Measurements from ENCODE around the gene MECP2. TPM values are rescaled to one million over a fixed set of nuclear protein-coding genes. Genes with fewer than 3 reads are reported as not detected.

MECP2 gene
- total RNA-seq, 1 donor from 2014 or later, result 65.7 TPM

DNA sequence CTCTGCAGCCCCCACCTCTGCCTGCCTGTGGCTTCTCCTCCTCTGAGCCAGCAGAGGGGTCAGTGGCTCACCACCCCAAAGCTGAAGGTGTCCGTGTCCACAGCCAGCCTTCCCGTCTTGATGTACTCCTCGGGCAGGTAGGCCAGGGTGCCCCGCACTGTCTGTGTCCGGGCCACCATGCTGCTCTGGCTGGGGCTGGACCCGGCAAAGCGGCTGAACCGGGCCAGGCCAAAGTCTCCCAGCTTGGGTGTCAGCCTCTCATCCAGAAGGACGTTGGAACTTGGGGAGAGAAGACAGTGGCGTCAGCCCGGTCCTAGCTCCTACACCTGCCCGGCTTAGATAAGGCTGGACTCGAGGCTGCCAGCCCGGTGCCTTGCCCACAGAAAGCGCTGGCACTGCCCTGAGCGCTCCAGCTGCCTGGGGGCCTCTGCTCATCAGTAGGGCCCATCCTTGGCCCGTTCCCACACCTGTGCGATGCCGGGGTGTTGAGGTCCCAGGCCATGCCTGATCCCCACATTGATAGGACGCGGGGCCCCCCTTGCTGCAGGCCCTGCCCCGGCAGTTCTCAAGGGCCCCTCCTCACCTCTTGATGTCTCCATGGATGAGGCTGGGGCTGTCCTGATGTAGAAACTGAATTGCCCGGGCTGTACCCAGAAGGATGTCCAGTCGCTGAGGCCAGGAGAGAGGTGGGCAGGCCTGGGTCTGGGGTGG, 81.0 kb downstream of the MECP2 start:
- no peaks in the 10 kb centered on the region for H3K27me3 ChIP-seq
- H3K4me3 ChIP-seq, result no peak overlapping the region
- DNase-seq (ENCODE audit: low spot score in 2 of 2), result no peak
- no peaks in the 10 kb centered on the region for H3K9me3 ChIP-seq
- no peaks in the 10 kb centered on the region for H3K4me1 ChIP-seq
- TF ChIP-seq CTCF (IDR thresholded peaks at IDR 0.05), result no peak
- H3K36me3 ChIP-seq, result peaks cover 11 to 15% of the 10 kb centered on the region in 2 donors
- intact Hi-C loops (cut with DNase I), result no loop called here
- no peak overlapping the region for H3K27ac ChIP-seq

- H3K27me3 ChIP-seq, result no peaks in the 10 kb centered on the region
- no peak overlapping the region for H3K27ac ChIP-seq
- intact Hi-C loops (cut with DNase I), result loop anchor here (2.0 kb wide), 1 partner anchor 35 kb away; no protein-coding TSS in a partner anchor
- DNase-seq (ENCODE audit: low spot score in 2 of 2), result no peak
- TF ChIP-seq CTCF (IDR thresholded peaks at IDR 0.05), result no peak
- H3K36me3 ChIP-seq, result peaks cover 12 to 15% of the 10 kb centered on the region in 2 donors
- H3K4me1 ChIP-seq, result no peaks in the 10 kb centered on the region
- H3K9me3 ChIP-seq, result no peaks in the 10 kb centered on the region
- no peak overlapping the region for H3K4me3 ChIP-seq
Observed at GRCh38 chrX:154015581-154016264, 81.8 kb downstream of the MECP2 start.

- DNase-seq (ENCODE audit: low spot score in 2 of 2), result no peak
Observed at GRCh38 chrX:154014429-154015380, 82.8 kb downstream of the MECP2 start.

DNA sequence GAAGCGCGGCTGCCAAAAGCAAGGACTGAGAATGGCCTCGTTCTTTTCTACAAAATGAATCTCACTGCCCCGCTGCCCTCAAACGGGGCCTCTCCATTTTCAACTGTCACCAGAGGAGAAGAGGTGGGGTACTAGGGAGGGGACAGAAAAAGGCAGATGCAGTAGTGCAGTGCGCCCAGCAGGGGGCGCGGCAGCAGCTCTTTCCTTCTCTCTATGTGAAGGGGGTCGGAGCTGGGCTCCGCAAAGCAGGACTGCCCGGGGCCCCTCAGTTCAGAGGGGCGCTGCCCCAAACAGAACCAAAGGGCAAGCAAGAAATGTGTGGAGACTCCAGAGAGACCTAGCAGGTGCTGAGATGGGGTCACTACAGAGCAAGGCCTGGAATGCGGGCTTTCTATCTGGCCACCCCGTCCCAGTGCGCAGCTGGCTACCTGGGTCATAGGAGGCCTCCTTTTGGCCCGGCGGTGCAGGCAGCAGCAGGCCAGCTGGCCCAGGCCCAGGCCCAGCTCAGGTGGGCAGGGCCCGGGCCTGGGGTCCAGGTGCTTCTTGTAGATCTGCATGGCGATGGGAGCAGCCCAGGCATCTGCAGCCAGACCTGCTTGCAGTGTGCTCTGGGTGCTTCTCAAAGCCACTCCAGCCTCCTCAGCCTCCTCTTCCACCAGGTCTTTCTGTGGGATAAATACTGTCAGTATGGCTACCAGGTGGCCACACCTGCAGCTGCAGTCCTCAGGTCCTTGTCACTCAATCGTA, 83.7 kb downstream of the MECP2 start:
- no peak for DNase-seq (ENCODE audit: low spot score in 2 of 2)
- Histone ChIP-seq H3K36me3 (peaks cover 13 to 15% of the 10 kb centered on the region in 2 donors), H3K27ac (no peak overlapping the region), H3K27me3 (no peaks in the 10 kb centered on the region), H3K4me3 (no peak overlapping the region), H3K4me1 (no peaks in the 10 kb centered on the region), H3K9me3 (no peaks in the 10 kb centered on the region)
- intact Hi-C loops (cut with DNase I), result loop anchor here (2.0 kb wide), 1 partner anchor 37 kb away; no protein-coding TSS in a partner anchor
- TF ChIP-seq CTCF (IDR thresholded peaks at IDR 0.05), result peak; percentile 71 to 94 (median 88)

More at GRCh38 chrX:154014429-154015380, 82.8 kb downstream of the MECP2 start:
- Histone ChIP-seq H3K4me1 (no peaks in the 10 kb centered on the region), H3K27me3 (no peaks in the 10 kb centered on the region), H3K9me3 (no peaks in the 10 kb centered on the region), H3K36me3 (peaks cover 13 to 15% of the 10 kb centered on the region in 2 donors), H3K4me3 (no peak overlapping the region), H3K27ac (no peak overlapping the region)
- intact Hi-C loops (cut with DNase I), result loop anchor here (2.0 kb wide), 1 partner anchor 36 kb away; no protein-coding TSS in a partner anchor
- no peak for TF ChIP-seq CTCF (IDR thresholded peaks at IDR 0.05)

- intact Hi-C loops (cut with DNase I), result no loop called here
- Histone ChIP-seq H3K9me3 (no peaks in the 10 kb centered on the region), H3K27me3 (no peaks in the 10 kb centered on the region), H3K36me3 (peaks cover 13 to 15% of the 10 kb centered on the region in 2 donors), H3K4me1 (no peaks in the 10 kb centered on the region), H3K4me3 (no peak overlapping the region), H3K27ac (no peak overlapping the region)
- DNase-seq (ENCODE audit: low spot score in 2 of 2), result no peak
- no peak for TF ChIP-seq CTCF (IDR thresholded peaks at IDR 0.05)
Observed at GRCh38 chrX:154013001-154013421, 84.5 kb downstream of the MECP2 start.
